K562 (cell line): ENCODE measurements around the gene RAB31. TPM values are rescaled to one million over a fixed set of nuclear protein-coding genes. Genes with fewer than 3 reads are reported as not detected.
A peak's percentile ranks its signal among the peaks of the same experiment; 100 is the strongest.

Experiments
- BMI1 ChIP-seq: fragments of 150-350 bp; IDR thresholded peaks from 2 replicates; pipeline ENCODE4 v1.6.1; 2014; ENCODE audit warnings: low read length
- BRF2 ChIP-seq: IDR thresholded peaks from 3 replicates; pipeline ENCODE4 v1.6.1; 2011; ENCODE audit warnings: borderline replicate concordance, mild to moderate bottlenecking; ENCODE audit not compliant: insufficient read length, insufficient read depth
- CREM ChIP-seq: IDR thresholded peaks from 2 replicates; pipeline ENCODE4 v1.6.1; 2014; ENCODE audit warnings: antibody characterized with exemption, low read depth
- ELF1 ChIP-seq: fragments of 200-800 bp; sonication (Bioruptor generic); IDR thresholded peaks from 2 replicates; pipeline ENCODE4 v1.6.1; 2016; ENCODE audit warnings: missing genetic modification characterization, missing compliant biosample characterization
- ESRRA ChIP-seq: fragments of 450-650 bp; IDR thresholded peaks from 2 replicates; pipeline ENCODE4 v1.6.1; 2014; ENCODE audit warnings: low read depth, mild to moderate bottlenecking, moderate library complexity, borderline replicate concordance
- HLTF ChIP-seq: fragments of 450-650 bp; IDR thresholded peaks from 2 replicates; pipeline ENCODE4 v1.6.1; 2016
- HNRNPLL ChIP-seq: fragments of 200-400 bp; formaldehyde crosslinking; IDR thresholded peaks from 2 replicates; pipeline ENCODE4 v1.6.1; 2017; ENCODE audit warnings: low read length, low read depth, mild to moderate bottlenecking; ENCODE audit not compliant: poor library complexity, severe bottlenecking
- HNRNPUL1 ChIP-seq: fragments of 200-400 bp; formaldehyde crosslinking; IDR thresholded peaks from 2 replicates; pipeline ENCODE4 v1.6.1; 2017; ENCODE audit warnings: low read length
- KDM1A ChIP-seq, 2 experiments: fragments of 450-650 bp; IDR thresholded peaks; 2 replicates each; pipeline ENCODE4 v1.6.1; 2016; ENCODE audit warnings: mild to moderate bottlenecking in 2 of 2
- MAFK ChIP-seq: IDR thresholded peaks from 2 replicates; pipeline ENCODE4 v1.6.1; 2011; ENCODE audit warnings: low read length, improper control_type of control experiment
- NCOA1 ChIP-seq: fragments of 450-650 bp; IDR thresholded peaks from 2 replicates; pipeline ENCODE4 v1.6.1; 2016; ENCODE audit warnings: low read depth
- NR2C2 ChIP-seq, 2 experiments: fragments of 200-800 bp in 1 of 2; sonication (Bioruptor generic) in 1 of 2; sonication (generic) in 1 of 2; formaldehyde crosslinking in 1 of 2; IDR thresholded peaks; 2 replicates each; pipeline versions ENCODE4 v1.6.1 to v1.8.0; 2016 to 2022; ENCODE audit warnings: mild to moderate bottlenecking in 1 of 2, missing compliant biosample characterization in 1 of 2, missing genetic modification characterization in 1 of 2, missing genetic modification reagents in 1 of 2
- POLR2AphosphoS2 ChIP-seq: IDR thresholded peaks from 2 replicates; pipeline ENCODE4 v1.6.1; 2012; ENCODE audit warnings: low read length, improper control_type of control experiment
- SIN3A ChIP-seq, 2 experiments: fragments of 150-350 bp in 1 of 2; IDR thresholded peaks; 2 replicates each; pipeline ENCODE4 v1.6.1; 2011 to 2016; ENCODE audit warnings: borderline replicate concordance in 2 of 2, low read depth in 2 of 2, low read length in 2 of 2, mild to moderate bottlenecking in 2 of 2, moderate library complexity in 2 of 2; ENCODE audit not compliant: control insufficient read depth in 1 of 2
- XRCC5 ChIP-seq: fragments of 200-400 bp; formaldehyde crosslinking; IDR thresholded peaks from 2 replicates; pipeline ENCODE4 v1.6.1; 2017; ENCODE audit warnings: low read depth, mild to moderate bottlenecking, low read length
- ZBTB49 ChIP-seq: sonication (generic); formaldehyde crosslinking; IDR thresholded peaks from 2 replicates; pipeline ENCODE4 v1.8.0; 2022; ENCODE audit warnings: missing genetic modification reagents, mild to moderate bottlenecking, borderline replicate concordance
- ZFP30 ChIP-seq: fragments of 250-450 bp; sonication (Bioruptor Pico); IDR thresholded peaks from 2 replicates; pipeline ENCODE4 v1.8.0; 2022; ENCODE audit warnings: moderate library complexity, mild to moderate bottlenecking, inconsistent platforms, borderline replicate concordance
- ZNF174 ChIP-seq: fragments of 250-450 bp; sonication (Bioruptor Pico); IDR thresholded peaks from 2 replicates; pipeline ENCODE4 v1.4.0; 2020; ENCODE audit warnings: mild to moderate bottlenecking
- ZNF217 ChIP-seq: sonication (generic); formaldehyde crosslinking; IDR thresholded peaks from 2 replicates; pipeline ENCODE4 v1.8.0; 2022; ENCODE audit warnings: mild to moderate bottlenecking, missing genetic modification reagents
- ZNF347 ChIP-seq: fragments of 450-650 bp; formaldehyde crosslinking; IDR thresholded peaks from 2 replicates; pipeline ENCODE4 v1.4.0; 2020; ENCODE audit warnings: low read depth, mild to moderate bottlenecking, moderate library complexity
- ZNF583 ChIP-seq: fragments of 250-450 bp; sonication (Bioruptor Pico); IDR thresholded peaks from 2 replicates; pipeline ENCODE4 v1.4.0; 2020
- ZNF707 ChIP-seq: fragments of 250-450 bp; sonication (Bioruptor Pico); conservative IDR thresholded peaks from 2 replicates; pipeline ENCODE4 v1.8.0; 2022; ENCODE audit warnings: inconsistent platforms, mild to moderate bottlenecking, moderate library complexity
- ZNF780A ChIP-seq: fragments of 250-450 bp; sonication (Bioruptor Pico); IDR thresholded peaks from 2 replicates; pipeline ENCODE4 v1.5.0; 2021; ENCODE audit warnings: mild to moderate bottlenecking
- polyA plus RNA-seq, 8 experiments: library from polyadenylated mRNA; depleted of rRNA in 4 of 8; stranded (reverse) in 5 of 8; unstranded in 3 of 8; fragments of >200 nt; fragmentation: Nextera tagmentation in 2 of 8; fragmentation: Illumina TruSeq in 1 of 8; extraction: Ambion mirVana in 2 of 8; extraction: Trizol in 1 of 8; gene quantifications; 2 replicates each; pipeline versions ENCODE4 v1.2.1 to v1.2.3, GENCODE V29; 2011 to 2014; ENCODE audit warnings: inconsistent platforms in 1 of 8, missing spikeins in 1 of 8
- total RNA-seq, 7 experiments: library from RNA; depleted of rRNA in 6 of 7; stranded (reverse); fragments of >200 nt in 6 of 7; fragmentation: Illumina TruSeq in 2 of 7; extraction: Trizol in 2 of 7; gene quantifications; 2 replicates each; pipeline versions ENCODE4 v1.2.1 to v1.2.3, GENCODE V29; 2011 to 2021; ENCODE audit warnings: low replicate concordance in 1 of 7
- TF ChIP-seq, protein P1 (sequence below): fragments of 250-450 bp; sonication (Bioruptor Pico); IDR thresholded peaks from 2 replicates; pipeline ENCODE4 v1.5.0; 2021

Gene RAB31
- total and polyA plus RNA-seq, 9 of the 15 experiments (the other 6 are each of a cell fraction or from before 2014, with no cell fraction given): 20.7 to 70.4 (median 41.3) TPM

DNA sequence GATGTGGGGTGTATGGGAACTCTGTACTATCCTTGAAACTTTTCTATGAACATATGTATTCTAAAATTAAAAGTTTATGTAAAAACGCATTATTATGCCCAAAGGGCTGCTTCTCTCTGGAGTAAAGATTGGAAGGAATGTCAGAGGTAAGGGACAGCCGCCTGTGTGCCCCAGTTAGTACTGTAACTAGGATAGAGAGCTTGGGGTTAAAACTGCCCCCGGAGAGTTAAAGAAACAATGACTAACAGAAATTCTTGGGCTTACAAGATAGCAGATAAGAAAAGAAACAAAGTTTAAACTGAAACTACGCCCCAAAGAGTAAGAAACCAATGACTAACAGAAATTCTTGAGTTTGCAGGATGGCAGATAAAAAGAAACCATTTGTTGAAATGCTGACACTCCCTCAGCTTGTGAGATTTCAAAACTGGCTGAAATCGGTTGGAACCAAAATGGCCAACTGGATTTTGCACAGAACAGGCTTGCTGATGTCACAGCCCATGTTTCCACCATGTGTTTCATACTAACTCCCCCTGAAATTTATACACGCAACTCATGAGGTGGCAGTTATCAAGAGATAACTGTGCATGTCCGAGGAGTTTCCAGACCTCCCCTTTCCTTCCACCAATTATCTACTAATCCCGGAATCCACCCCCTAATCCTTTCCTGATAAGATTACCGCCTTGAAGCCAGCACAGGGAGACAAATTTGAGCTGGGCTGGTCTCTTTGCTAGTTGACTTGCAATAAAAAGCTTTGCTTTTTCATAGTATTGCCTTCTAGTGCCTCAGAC, 169.0 kb downstream of the RAB31 start (continued):
- TF ChIP-seq ZBTB49 (CRISPR knock-in tag): no peak
- no peak for TF ChIP-seq BRF2
- TF ChIP-seq ELF1 (tag): peak; percentile 63
- TF ChIP-seq ZFP30 (CRISPR knock-in tag): no peak
- no peak for TF ChIP-seq XRCC5
- TF ChIP-seq ESRRA: no peak
- peak; percentile 63; the same call in 1 of the 2 replicates for TF ChIP-seq POLR2AphosphoS2
- TF ChIP-seq BMI1: no peak
- no peak for TF ChIP-seq CREM
- TF ChIP-seq HNRNPLL: no peak
- no peak for TF ChIP-seq ZNF780A (CRISPR knock-in tag)
- TF ChIP-seq ZNF174: no peak
- peak; percentile 82; the same call in 1 of the 2 replicates for TF ChIP-seq HLTF
- no peak for TF ChIP-seq ZNF217 (CRISPR knock-in tag)
- TF ChIP-seq, protein P1, sequence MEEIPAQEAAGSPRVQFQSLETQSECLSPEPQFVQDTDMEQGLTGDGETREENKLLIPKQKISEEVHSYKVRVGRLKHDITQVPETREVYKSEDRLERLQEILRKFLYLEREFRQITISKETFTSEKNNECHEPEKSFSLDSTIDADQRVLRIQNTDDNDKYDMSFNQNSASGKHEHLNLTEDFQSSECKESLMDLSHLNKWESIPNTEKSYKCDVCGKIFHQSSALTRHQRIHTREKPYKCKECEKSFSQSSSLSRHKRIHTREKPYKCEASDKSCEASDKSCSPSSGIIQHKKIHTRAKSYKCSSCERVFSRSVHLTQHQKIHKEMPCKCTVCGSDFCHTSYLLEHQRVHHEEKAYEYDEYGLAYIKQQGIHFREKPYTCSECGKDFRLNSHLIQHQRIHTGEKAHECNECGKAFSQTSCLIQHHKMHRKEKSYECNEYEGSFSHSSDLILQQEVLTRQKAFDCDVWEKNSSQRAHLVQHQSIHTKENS: no peak
- no peak for TF ChIP-seq HNRNPUL1
- peak; percentile 62; the same call in 1 of the 2 replicates for TF ChIP-seq ZNF583 (CRISPR knock-in tag)
- TF ChIP-seq MAFK: peak; percentile 85
- TF ChIP-seq ZNF347: no peak
- TF ChIP-seq NCOA1: no peak
- no peak for TF ChIP-seq KDM1A (IDR thresholded peaks at IDR 0.05)
- peak in 1 of 2 experiments; percentile 35; a peak in 2 of 4 replicates for TF ChIP-seq SIN3A (IDR thresholded peaks at IDR 0.05; ENCODE audit: borderline replicate concordance in 2 of 2, control insufficient read depth in 1 of 2, low read depth in 2 of 2, low read length in 2 of 2)
- TF ChIP-seq ZNF707 (CRISPR knock-in tag): no peak
- TF ChIP-seq NR2C2 (CRISPR knock-in tag; IDR thresholded peaks at IDR 0.05): no peak
- TF ChIP-seq NR2C2 (tag; IDR thresholded peaks at IDR 0.05): peak; percentile 75; the same call in 1 of the 2 replicates
